IMR-90 (cell line): ENCODE results near the gene KAZN. TPM values are rescaled to one million over a fixed set of nuclear protein-coding genes. Genes with fewer than 3 reads are reported as not detected.

Source experiments
- ATAC-seq: fragments of 200-7000 bp; cut with Tn5 transposase; 2 replicates; pipeline ENCODE4 v1.9.1; 2020; ENCODE audit warnings: low read depth, mild to moderate bottlenecking, moderate library complexity
- BruUV-seq: library from RNA; stranded (reverse); fragments of 400-500 nt; replicated peaks from 2 replicates; lab custom pipeline; 2021; lab: Mats Ljungman, UMichigan
- CTCF ChIA-PET: fragments of 300-600 bp; formaldehyde crosslinking; extraction: SDS; loops from one replicate; lab custom pipeline; 2021; ENCODE audit warnings: antibody characterized with exemption; lab: Yijun Ruan, JAX
- POLR2A ChIA-PET: fragments of 300-600 bp; sonication (Branson Sonifier 250); formaldehyde crosslinking; loops from one replicate; lab custom pipeline; 2022; ENCODE audit warnings: antibody characterized with exemption; ENCODE audit not compliant: unreplicated experiment; lab: Charles Lee
- DNase-seq: peaks from one replicate; pipeline ENCODE4 v3.0.0; 2013
- H2AFZ ChIP-seq: replicated peaks from 2 replicates; pipeline ENCODE3; 2013; ENCODE audit warnings: low read length, mild to moderate bottlenecking; ENCODE audit not compliant: poor library complexity
- H2AK5ac ChIP-seq: 2 replicates; pipeline ENCODE4 v1.6.1; 2013; ENCODE audit warnings: low read depth, low read length, inconsistent platforms
- H2AK9ac ChIP-seq: replicated peaks from 2 replicates; pipeline ENCODE3; 2013; ENCODE audit warnings: mild to moderate bottlenecking, low read depth, low read length, moderate library complexity; ENCODE audit not compliant: poor library complexity
- H2BK120ac ChIP-seq: 2 replicates; pipeline ENCODE4 v1.6.1; 2013; ENCODE audit warnings: low read depth, low read length, inconsistent platforms
- H2BK15ac ChIP-seq: 3 replicates; pipeline ENCODE4 v1.6.1; 2013; ENCODE audit warnings: low read depth, low read length, inconsistent platforms
- H2BK20ac ChIP-seq: 2 replicates; pipeline ENCODE4 v1.6.1; 2013; ENCODE audit warnings: low read depth, mild to moderate bottlenecking, inconsistent platforms, low read length, moderate library complexity
- H2BK5ac ChIP-seq: 2 replicates; pipeline ENCODE4 v1.6.1; 2013; ENCODE audit warnings: mild to moderate bottlenecking, low read depth, low read length, inconsistent platforms; ENCODE audit not compliant: poor library complexity, severe bottlenecking
- H3K14ac ChIP-seq: replicated peaks from 2 replicates; pipeline ENCODE4 v1.6.1; 2013; ENCODE audit warnings: low read depth, low read length, inconsistent platforms
- H3K18ac ChIP-seq: 2 replicates; pipeline ENCODE4 v1.6.1; 2013; ENCODE audit warnings: low read depth, low read length, control low read depth
- H3K23ac ChIP-seq: 2 replicates; pipeline ENCODE4 v1.6.1; 2013; ENCODE audit warnings: low read depth, low read length, inconsistent platforms
- H3K27ac ChIP-seq: 2 replicates; pipeline ENCODE4 v1.5.1; 2013; ENCODE audit warnings: mild to moderate bottlenecking, control low read depth, low read length; ENCODE audit not compliant: insufficient read depth
- H3K27me3 ChIP-seq: 2 replicates; pipeline ENCODE4 v1.6.1; 2013; ENCODE audit warnings: low read length; ENCODE audit not compliant: control insufficient read depth, insufficient read depth
- H3K36me3 ChIP-seq: 2 replicates; pipeline ENCODE4 v1.6.1; 2013; ENCODE audit warnings: low read length, mixed read lengths; ENCODE audit not compliant: control insufficient read depth, insufficient read depth
- H3K4ac ChIP-seq: 2 replicates; pipeline ENCODE4 v1.6.1; 2013; ENCODE audit warnings: low read depth, low read length, inconsistent platforms
- H3K4me1 ChIP-seq: 2 replicates; pipeline ENCODE4 v1.6.1; 2013; ENCODE audit warnings: low read length, mixed read lengths; ENCODE audit not compliant: control insufficient read depth, insufficient read depth
- H3K4me2 ChIP-seq: 2 replicates; pipeline ENCODE4 v1.6.1; 2013; ENCODE audit warnings: low read depth, mild to moderate bottlenecking, control low read depth, low read length, moderate library complexity
- H3K4me3 ChIP-seq: 2 replicates; pipeline ENCODE4 v1.5.1; 2013; ENCODE audit warnings: low read depth, mild to moderate bottlenecking, control low read depth, low read length, moderate library complexity; ENCODE audit not compliant: insufficient read depth
- H3K56ac ChIP-seq: 2 replicates; pipeline ENCODE4 v1.6.1; 2013; ENCODE audit warnings: low read length, inconsistent platforms; ENCODE audit not compliant: insufficient read depth; ENCODE audit errors: extremely low read depth
- H3K79me1 ChIP-seq, 2 experiments: 2 replicates each; pipeline ENCODE4 v1.6.1; 2013; ENCODE audit warnings: low read length in 2 of 2, inconsistent platforms in 1 of 2, low read depth in 1 of 2
- H3K9ac ChIP-seq: 2 replicates; pipeline ENCODE4 v1.6.1; 2013; ENCODE audit warnings: low read depth, low read length, control low read depth
- H3K9me1 ChIP-seq: 2 replicates; pipeline ENCODE4 v1.6.1; 2013; ENCODE audit warnings: low read length, inconsistent platforms; ENCODE audit not compliant: insufficient read depth
- H3K9me3 ChIP-seq: 2 replicates; pipeline ENCODE4 v1.6.1; 2013; ENCODE audit warnings: low read length; ENCODE audit not compliant: control insufficient read depth, insufficient read depth
- H4K20me1 ChIP-seq: 2 replicates; pipeline ENCODE4 v1.6.1; 2013; ENCODE audit warnings: low read length, inconsistent platforms; ENCODE audit not compliant: insufficient read depth
- H4K5ac ChIP-seq: 2 replicates; pipeline ENCODE4 v1.6.1; 2013; ENCODE audit warnings: mild to moderate bottlenecking, low read depth, low read length, control low read depth
- H4K8ac ChIP-seq, 2 experiments: 2 replicates each; pipeline ENCODE4 v1.6.1; 2013; ENCODE audit warnings: low read depth in 2 of 2, low read length in 2 of 2, control low read depth in 1 of 2, inconsistent platforms in 1 of 2
- H4K91ac ChIP-seq: 2 replicates; pipeline ENCODE4 v1.6.1; 2013; ENCODE audit warnings: low read depth, low read length, inconsistent platforms; ENCODE audit not compliant: insufficient read depth
- BHLHE40 ChIP-seq: fragments of 150-350 bp; IDR thresholded peaks from 2 replicates; pipeline ENCODE4 v1.6.1; 2016; ENCODE audit warnings: mild to moderate bottlenecking, low read depth, low read length
- CEBPB ChIP-seq: IDR thresholded peaks from 2 replicates; pipeline ENCODE4 v1.6.1; 2012; ENCODE audit warnings: low read depth, low read length, improper control_type of control experiment
- CTCF ChIP-seq: conservative IDR thresholded peaks from 2 replicates; pipeline ENCODE4 v1.5.1; 2012; ENCODE audit warnings: mild to moderate bottlenecking, low read depth, low read length, improper control_type of control experiment
- NFE2L2 ChIP-seq: fragments of 150-350 bp; IDR thresholded peaks from 2 replicates; pipeline ENCODE4 v1.6.1; 2016; ENCODE audit warnings: low read depth, mild to moderate bottlenecking, low read length
- WGBS, 2 experiments: methylation state at CpG; one replicate each; pipeline versions ENCODE4 v1.1.5 to v1.1.7; 2013; ENCODE audit warnings: missing lambda C conversion rate in 2 of 2; ENCODE audit not compliant: insufficient read length in 1 of 2; ENCODE audit errors: extremely low coverage in 2 of 2; 5-methylcytosine and 5-hydroxymethylcytosine counted together
- dilution Hi-C: fragments of 300-500 bp; cut with HindIII; formaldehyde crosslinking; loops from one replicate; pipeline ENCODE4 v1.14.3; 2018; ENCODE audit warnings: low sequenced_read_pairs; ENCODE audit not compliant: unreplicated experiment
- in situ Hi-C: fragments of 300-500 bp; cut with MboI; formaldehyde crosslinking; loops from 3 replicates; pipeline ENCODE4 v1.14.3; 2019; ENCODE audit warnings: low sequenced_read_pairs, inconsistent platforms, mixed read lengths
- intact Hi-C: fragments of 100-400 bp; cut with micrococcal nuclease; formaldehyde crosslinking; loops from 2 replicates; pipeline ENCODE4 v1.10.0; 2022
- polyA plus RNA-seq, 3 experiments: library from polyadenylated mRNA; depleted of rRNA; stranded (reverse); fragments of >200 nt; gene quantifications; 2 replicates each; pipeline ENCODE4 v1.2.3, GENCODE V29; 2012; ENCODE audit warnings: low replicate concordance in 1 of 3
- total RNA-seq: library from RNA; depleted of rRNA; stranded (reverse); fragments of >200 nt; gene quantifications from 2 replicates; pipeline ENCODE4 v1.2.3, GENCODE V29; 2012

Gene KAZN
- total and polyA plus RNA-seq, 2 of the 4 experiments (the other 2 are of a cell fraction), result 5.2 to 10.5 TPM

DNA sequence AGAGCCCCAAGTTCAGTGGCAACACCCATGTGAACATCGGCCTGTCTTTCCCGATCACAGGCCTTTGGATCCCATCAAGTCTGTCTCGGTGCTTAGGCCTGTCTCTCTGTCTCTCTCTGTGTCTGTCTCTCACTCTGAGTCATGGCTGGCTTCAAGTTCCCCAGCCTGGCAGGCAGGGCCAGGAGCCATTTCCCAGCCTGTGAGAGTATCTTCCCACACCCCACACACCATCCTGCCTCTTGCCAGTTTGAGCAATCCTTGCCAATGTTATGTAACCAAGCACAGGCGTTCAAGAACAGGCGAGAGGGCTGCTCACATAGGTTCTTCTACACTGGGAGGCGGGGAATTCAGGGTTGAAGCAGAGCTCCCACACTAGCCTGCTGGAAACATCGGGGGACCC, 485.1 kb downstream of the KAZN start:
- Histone ChIP-seq H3K36me3 (no peaks in the 10 kb centered on the region), H4K91ac (no peak overlapping the region), H3K4me3 (no peak overlapping the region), H3K18ac (no peak overlapping the region), H2BK20ac (no peak overlapping the region), H2AK5ac (no peak overlapping the region), H4K5ac (no peak overlapping the region), H3K9me3 (no peaks in the 10 kb centered on the region), H3K9me1 (no peaks in the 10 kb centered on the region), H2BK15ac (no peak overlapping the region), H3K4me1 (no peaks in the 10 kb centered on the region; the same call in 1 of the 2 replicates), H2AK9ac (no peak overlapping the region), H3K79me1 (no peaks in the 10 kb centered on the region), H4K8ac (no peak overlapping the region), H3K4me2 (no peak overlapping the region), H3K27ac (no peak overlapping the region), H2BK5ac (no peak overlapping the region), H2AFZ (peak overlapping the region; percentile 49), H3K23ac (no peak overlapping the region), H3K27me3 (no peaks in the 10 kb centered on the region), H3K14ac (no peak overlapping the region), H4K20me1 (no peaks in the 10 kb centered on the region), H2BK120ac (no peak overlapping the region), H3K4ac (no peak overlapping the region), H3K56ac (no peak overlapping the region), H3K9ac (no peak overlapping the region)
- CTCF ChIA-PET, result no interaction called here
- POLR2A ChIA-PET, result interaction anchor here (0.5 kb wide), 1 partner anchor 587 kb away, joined by 3 read pairs; no protein-coding TSS in a partner anchor
- no TSS peak for BruUV-seq
- ATAC-seq, result no peak; the same call in 1 of the 2 replicates
- dilution Hi-C loops, result no loop called here
- in situ Hi-C loops, result no loop called here
- no peak for TF ChIP-seq CTCF
- no peak for TF ChIP-seq BHLHE40
- no peak for TF ChIP-seq NFE2L2
- 0 out of 2 replicates have a peak, but pooled peaks have one; percentile 3 for TF ChIP-seq CEBPB
- no CpG with 5 or more reads among the region's 7 CpGs for WGBS, 2 experiments
- intact Hi-C loops, result no loop called here
- peak; percentile 15 for DNase-seq
